Activated B cell treated with CpG ODN at 0.5 μM for 24 hours (primary cell): Measurements from ENCODE around the gene KIF5C. TPM values are rescaled to one million over a fixed set of nuclear protein-coding genes. Genes with fewer than 3 reads are reported as not detected.

Experiments
- ATAC-seq: fragments of 200-7000 bp; cut with Tn5 transposase; one replicate; pipeline ENCODE4 v1.10.0; 2021; ENCODE audit warnings: low read depth, mild to moderate bottlenecking, moderate library complexity
- CTCF ChIA-PET: fragments of 350-600 bp; sonication (Branson Sonifier 250); formaldehyde crosslinking; loops from one replicate; lab custom pipeline; 2021; ENCODE audit warnings: antibody characterized with exemption; lab: Charles Lee
- POLR2A ChIA-PET: fragments of 350-600 bp; sonication (Branson Sonifier 250); formaldehyde crosslinking; loops from one replicate; lab custom pipeline; 2021; ENCODE audit warnings: antibody characterized with exemption; lab: Charles Lee
- DNase-seq: peaks from one replicate; pipeline ENCODE4 v3.0.0; 2022
- H3K27ac Mint-ChIP-seq: one replicate; pipeline ENCODE4 v1.8.0; 2020; ENCODE audit warnings: mixed read lengths
- H3K27me3 Mint-ChIP-seq: one replicate; pipeline ENCODE4 v1.8.0; 2021; ENCODE audit warnings: mixed read lengths
- H3K36me3 Mint-ChIP-seq: one replicate; pipeline ENCODE4 v1.8.0; 2021; ENCODE audit warnings: low read depth, mixed read lengths
- H3K4me1 Mint-ChIP-seq: one replicate; pipeline ENCODE4 v1.8.0; 2021; ENCODE audit warnings: mixed read lengths
- H3K4me3 Mint-ChIP-seq: one replicate; pipeline ENCODE4 v1.8.0; 2020; ENCODE audit warnings: mild to moderate bottlenecking, mixed read lengths
- H3K9me3 Mint-ChIP-seq: one replicate; pipeline ENCODE4 v1.8.0; 2020; ENCODE audit warnings: mixed read lengths
- CTCF ChIP-seq: fragments of 200-600 bp; IDR thresholded peaks from one replicate; pipeline ENCODE4 v1.8.0; 2022; ENCODE audit warnings: antibody characterized with exemption, mild to moderate bottlenecking
- intact Hi-C: fragments of 100-400 bp; cut with micrococcal nuclease; formaldehyde crosslinking; loops from one replicate; pipeline ENCODE4 v1.15.1; 2024
- total RNA-seq: library from RNA; stranded (reverse); gene quantifications from 2 replicates; pipeline ENCODE4 v1.2.3, GENCODE V29; 2022

The KIF5C gene
- total RNA-seq, 1 donor from 2014 or later = 2.6 TPM

GRCh38 chr2:149028891-149029290, 153.9 kb downstream of the KIF5C start:
- Mint-ChIP-seq H3K27me3 (no peaks in the 10 kb centered on the region), H3K9me3 (no peaks in the 10 kb centered on the region), H3K4me3 (no peak overlapping the region), H3K27ac (no peak overlapping the region), H3K36me3 (no peaks in the 10 kb centered on the region), H3K4me1 (peaks cover 15% of the 10 kb centered on the region)
- ATAC-seq (no peak), DNase-seq (no peak)
- POLR2A ChIA-PET = no interaction called here
- TF ChIP-seq CTCF = no peak
- CTCF ChIA-PET = interaction anchor here (2.3 kb wide), 1 partner anchor 11 kb away, joined by 15 read pairs; no protein-coding TSS in a partner anchor
- intact Hi-C loops = no loop called here

- Mint-ChIP-seq H3K27ac (no peak overlapping the region), H3K9me3 (no peaks in the 10 kb centered on the region), H3K4me1 (peaks cover 15% of the 10 kb centered on the region), H3K36me3 (no peaks in the 10 kb centered on the region), H3K4me3 (no peak overlapping the region), H3K27me3 (peaks cover 1% of the 10 kb centered on the region)
- ChIA-PET POLR2A (no interaction called here), CTCF (interaction anchor here (2.3 kb wide), 1 partner anchor 12 kb away, joined by 15 read pairs; no protein-coding TSS in a partner anchor)
- ATAC-seq = no peak
- no peak for DNase-seq
- intact Hi-C loops = no loop called here
- no peak for TF ChIP-seq CTCF
Measured at GRCh38 chr2:149029307-149029965, 154.4 kb downstream of the KIF5C start.

DNA sequence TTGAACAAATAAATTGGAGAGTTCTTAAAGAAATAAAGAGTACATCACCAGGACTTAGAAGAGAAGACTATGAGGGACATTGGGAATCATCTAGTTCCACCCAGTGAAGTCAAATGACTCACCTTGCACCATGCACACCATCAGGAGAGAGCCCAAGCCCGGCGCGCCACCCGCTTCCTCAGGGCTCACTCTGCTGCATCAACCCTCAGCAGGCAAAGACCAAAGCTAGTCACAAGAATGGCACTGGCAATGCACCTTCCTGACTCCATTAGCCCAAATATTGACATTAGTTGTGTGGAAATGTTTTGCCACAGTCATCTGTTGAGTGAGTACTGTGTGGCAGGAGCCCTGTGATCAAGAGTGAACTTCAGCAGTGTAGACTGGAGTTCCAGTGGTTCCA, 156.4 kb downstream of the KIF5C start:
- no peaks in the 10 kb centered on the region for H3K36me3 Mint-ChIP-seq
- H3K4me1 Mint-ChIP-seq = peaks cover 17% of the 10 kb centered on the region
- peaks cover 1% of the 10 kb centered on the region for H3K27me3 Mint-ChIP-seq
- no peak for TF ChIP-seq CTCF
- intact Hi-C loops = no loop called here
- POLR2A ChIA-PET = no interaction called here
- H3K27ac Mint-ChIP-seq = no peak overlapping the region
- no peak overlapping the region for H3K4me3 Mint-ChIP-seq
- DNase-seq = no peak
- H3K9me3 Mint-ChIP-seq = no peaks in the 10 kb centered on the region
- ATAC-seq = no peak
- CTCF ChIA-PET = no interaction called here

DNA sequence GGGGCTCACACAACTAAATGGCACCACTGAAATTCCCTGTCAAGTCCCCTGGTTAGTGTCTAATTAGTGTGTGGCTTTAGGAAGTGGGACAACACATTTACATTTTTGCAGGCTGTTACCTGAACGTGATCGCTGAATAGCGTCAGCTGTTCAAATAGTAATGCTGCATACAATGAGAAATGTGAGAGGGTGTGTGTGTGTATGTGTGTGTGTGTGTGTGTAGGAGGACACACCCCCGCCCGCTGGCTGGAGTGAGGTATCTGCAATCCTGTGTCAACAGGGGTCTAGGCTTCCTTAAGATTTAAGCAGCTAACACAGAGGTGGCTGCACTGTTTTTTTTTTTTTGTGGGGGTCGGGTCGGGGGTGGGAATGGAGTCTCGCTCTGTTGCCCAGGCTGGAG, 158.7 kb downstream of the KIF5C start:
- no peak overlapping the region for H3K27ac Mint-ChIP-seq
- H3K9me3 Mint-ChIP-seq = no peaks in the 10 kb centered on the region
- no peak overlapping the region for H3K4me3 Mint-ChIP-seq
- H3K27me3 Mint-ChIP-seq = peaks cover 4% of the 10 kb centered on the region
- no peak for TF ChIP-seq CTCF
- POLR2A ChIA-PET = no interaction called here
- CTCF ChIA-PET = interaction anchor here (1.1 to 1.2 kb wide), 2 partner anchors 280 to 1044 kb away, joined by 3 to 4 read pairs; no protein-coding TSS in a partner anchor
- ATAC-seq (no peak), DNase-seq (no peak)
- H3K4me1 Mint-ChIP-seq = peaks cover 27% of the 10 kb centered on the region
- H3K36me3 Mint-ChIP-seq = no peaks in the 10 kb centered on the region
- intact Hi-C loops = no loop called here

GRCh38 chr2:149034406-149034805, 159.4 kb downstream of the KIF5C start:
- H3K36me3 Mint-ChIP-seq = no peaks in the 10 kb centered on the region
- TF ChIP-seq CTCF = no peak
- DNase-seq (no peak), ATAC-seq (no peak)
- H3K4me3 Mint-ChIP-seq = no peak overlapping the region
- H3K4me1 Mint-ChIP-seq = peaks cover 31% of the 10 kb centered on the region
- H3K9me3 Mint-ChIP-seq = no peaks in the 10 kb centered on the region
- H3K27ac Mint-ChIP-seq = no peak overlapping the region
- ChIA-PET CTCF (interaction anchor here (1.1 to 1.2 kb wide), 2 partner anchors 279 to 1045 kb away, joined by 3 to 4 read pairs; no protein-coding TSS in a partner anchor), POLR2A (no interaction called here)
- H3K27me3 Mint-ChIP-seq = peaks cover 5% of the 10 kb centered on the region
- intact Hi-C loops = no loop called here
